GM21825 (cell line): Measurements from ENCODE around the gene DAPK3.
"Not testable (repeated sequence)": the region's sequence is repeated elsewhere in the genome, so short reads cannot be mapped to it uniquely, and the experiment has no call there.

Experiments used
- ATAC-seq: cut with Tn5 transposase; IDR thresholded peaks from one replicate; pipeline ENCODE4 v1.9.1; 2021; ENCODE audit warnings: mild to moderate bottlenecking, moderate library complexity; ENCODE audit not compliant: unreplicated experiment

DAPK3 gene

GRCh38 chr19:3970808-3971598 is at the start of gene DAPK3:
Gene DAPK3, minus strand, starts transcription at chr19:3971099. Its CDS starts 1,364 bp downstream, at chr19:3969735.
- ATAC-seq = peak; percentile 88

GRCh38 chr19:4019578-4019977 is 48.7 kb upstream of the DAPK3 start:
- no peak for ATAC-seq

GRCh38 chr19:4018775-4019504 is 48.0 kb upstream of the DAPK3 start:
- no peak for ATAC-seq

- ATAC-seq = no peak
Observed at GRCh38 chr19:4018140-4018613, 47.3 kb upstream of the DAPK3 start.

- no peak for ATAC-seq
Observed at GRCh38 chr19:4016903-4017638, 46.2 kb upstream of the DAPK3 start.

- ATAC-seq = no peak
Observed at GRCh38 chr19:4016486-4016885, 45.6 kb upstream of the DAPK3 start.

GRCh38 chr19:4015705-4016402 is 45.0 kb upstream of the DAPK3 start:
- ATAC-seq = no peak

- ATAC-seq = no peak
Observed at GRCh38 chr19:4014541-4015491, 43.9 kb upstream of the DAPK3 start.

GRCh38 chr19:4013886-4014540 is 43.1 kb upstream of the DAPK3 start:
- no peak for ATAC-seq

GRCh38 chr19:4012975-4013634 is 42.2 kb upstream of the DAPK3 start:
- no peak for ATAC-seq

- no peak for ATAC-seq
Observed at GRCh38 chr19:4012092-4012974, 41.4 kb upstream of the DAPK3 start.

- not testable (repeated sequence) for ATAC-seq
Observed at GRCh38 chr19:4011430-4011829, 40.5 kb upstream of the DAPK3 start.

- ATAC-seq = no peak
Observed at GRCh38 chr19:4010808-4011110, 39.9 kb upstream of the DAPK3 start.

GRCh38 chr19:4009990-4010807 is 39.3 kb upstream of the DAPK3 start:
- ATAC-seq = no peak

- peak; percentile 8 for ATAC-seq
Observed at GRCh38 chr19:4007836-4008539, 37.1 kb upstream of the DAPK3 start.
